GM19238 (cell line): ENCODE measurements around the gene UBR3.
"Not testable (repeated sequence)": the region's sequence is repeated elsewhere in the genome, so short reads cannot be mapped to it uniquely, and the experiment has no call there.

Source experiments
- DNase-seq: peaks from one replicate; pipeline ENCODE4 v3.0.0; 2011; ENCODE audit warnings: low spot score; ENCODE audit not compliant: insufficient read length

The UBR3 gene

DNA sequence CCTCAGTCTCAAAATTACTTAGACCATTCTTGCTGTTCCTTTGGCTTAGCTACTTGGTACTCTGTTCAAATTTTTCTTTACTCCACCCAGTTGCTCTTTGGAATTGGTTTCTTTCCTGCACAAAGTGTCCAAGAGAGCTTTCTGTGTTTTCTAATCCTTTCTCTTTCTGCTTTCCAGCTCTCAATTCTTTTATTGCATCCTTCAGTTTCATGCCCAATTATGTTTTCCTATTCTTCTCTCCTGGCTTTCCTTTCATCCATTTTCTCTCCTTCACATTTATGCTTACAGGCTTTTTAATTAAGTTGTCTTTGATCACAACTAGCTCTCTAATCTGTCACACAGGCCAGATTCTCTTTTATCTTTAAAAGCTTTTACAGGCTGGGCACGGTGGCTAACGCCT is 38.2 kb downstream of the UBR3 start:
- no peak for DNase-seq

GRCh38 chr2:169866230-169866629 is 39.0 kb downstream of the UBR3 start:
- DNase-seq = not testable (repeated sequence)

DNA sequence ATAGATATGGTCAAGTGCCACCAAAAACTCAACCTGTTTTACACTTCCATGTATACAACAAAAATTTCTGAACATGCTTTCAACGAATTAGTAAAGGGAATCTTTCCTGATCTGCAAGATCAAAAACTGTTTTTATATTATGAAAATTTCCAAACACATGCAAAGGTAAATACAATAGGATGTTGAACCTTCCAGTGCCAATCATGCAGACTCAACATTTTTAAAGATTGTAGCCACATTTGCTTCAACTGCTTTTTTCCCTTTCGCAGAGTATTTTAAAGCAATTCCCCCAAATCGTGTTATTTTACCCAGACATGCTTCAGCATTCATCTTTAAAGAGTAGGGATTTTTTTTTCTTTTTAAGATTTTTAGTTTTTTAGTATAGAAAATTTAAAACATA is 40.3 kb downstream of the UBR3 start:
- DNase-seq = no peak

- DNase-seq = no peak
Observed at GRCh38 chr2:169868951-169869350, 41.7 kb downstream of the UBR3 start.

DNA sequence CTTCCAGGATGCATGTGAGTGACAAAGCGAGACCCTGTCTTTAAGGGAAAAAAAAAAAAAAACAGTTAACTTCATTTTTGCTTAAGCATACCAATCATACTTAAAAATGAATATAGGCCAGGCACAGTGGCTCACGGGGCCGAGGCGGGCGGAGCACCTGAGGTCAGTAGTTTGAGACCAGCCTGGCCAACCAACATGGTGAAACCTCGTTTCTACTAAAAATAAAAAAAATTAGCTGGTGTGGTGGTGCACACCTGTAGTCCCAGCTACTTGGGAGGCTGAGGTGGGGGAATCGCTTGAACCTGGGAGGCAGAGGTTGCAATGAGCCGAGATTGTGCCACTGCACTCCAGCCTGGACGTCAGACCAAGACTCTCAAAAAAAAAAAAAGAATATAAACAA is 44.1 kb downstream of the UBR3 start:
- DNase-seq = not testable (repeated sequence)

DNA sequence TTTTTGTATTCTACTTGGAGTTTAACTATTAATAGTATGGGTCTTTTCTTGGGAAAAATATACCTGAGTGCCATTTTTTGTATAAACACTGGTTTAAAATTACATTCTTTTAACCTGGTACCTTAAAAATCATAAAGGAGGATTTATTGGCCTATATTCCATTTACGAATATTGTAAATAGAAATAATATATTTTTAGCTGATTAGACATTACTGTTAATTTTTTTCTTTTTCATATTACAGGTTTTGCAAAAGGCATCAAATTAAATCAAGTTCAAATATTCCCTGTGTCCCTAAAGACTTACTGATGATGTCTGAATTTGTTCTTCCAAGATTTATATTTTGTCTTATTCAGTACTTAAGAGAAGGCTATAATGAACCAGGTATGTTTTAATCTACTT is 44.7 kb downstream of the UBR3 start:
- DNase-seq = no peak

- DNase-seq = no peak
Observed at GRCh38 chr2:169877398-169877797, 50.1 kb downstream of the UBR3 start.

DNA sequence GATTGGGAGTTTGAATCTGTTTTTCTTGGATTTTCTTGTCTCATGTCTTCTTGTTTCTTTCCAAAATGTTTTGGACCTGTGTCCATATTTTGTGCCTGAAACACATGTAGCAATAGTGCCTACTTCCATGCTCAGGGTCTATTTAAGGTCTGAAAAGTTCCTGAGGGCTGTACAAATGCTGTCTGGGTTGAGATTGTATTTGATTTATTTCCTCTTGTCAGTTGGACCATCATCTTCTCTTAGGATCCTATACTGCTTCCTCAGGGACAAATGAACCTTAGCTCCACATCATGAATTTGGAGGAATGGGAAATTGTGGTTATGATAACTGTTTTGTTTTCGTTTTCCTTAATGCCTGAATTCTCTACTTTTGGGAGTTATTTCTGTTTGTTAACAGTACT is 59.9 kb downstream of the UBR3 start:
- no peak for DNase-seq

- DNase-seq = no peak
Observed at GRCh38 chr2:169891593-169892298, 64.5 kb downstream of the UBR3 start.

- DNase-seq = no peak
Observed at GRCh38 chr2:169892951-169893350, 65.7 kb downstream of the UBR3 start.

DNA sequence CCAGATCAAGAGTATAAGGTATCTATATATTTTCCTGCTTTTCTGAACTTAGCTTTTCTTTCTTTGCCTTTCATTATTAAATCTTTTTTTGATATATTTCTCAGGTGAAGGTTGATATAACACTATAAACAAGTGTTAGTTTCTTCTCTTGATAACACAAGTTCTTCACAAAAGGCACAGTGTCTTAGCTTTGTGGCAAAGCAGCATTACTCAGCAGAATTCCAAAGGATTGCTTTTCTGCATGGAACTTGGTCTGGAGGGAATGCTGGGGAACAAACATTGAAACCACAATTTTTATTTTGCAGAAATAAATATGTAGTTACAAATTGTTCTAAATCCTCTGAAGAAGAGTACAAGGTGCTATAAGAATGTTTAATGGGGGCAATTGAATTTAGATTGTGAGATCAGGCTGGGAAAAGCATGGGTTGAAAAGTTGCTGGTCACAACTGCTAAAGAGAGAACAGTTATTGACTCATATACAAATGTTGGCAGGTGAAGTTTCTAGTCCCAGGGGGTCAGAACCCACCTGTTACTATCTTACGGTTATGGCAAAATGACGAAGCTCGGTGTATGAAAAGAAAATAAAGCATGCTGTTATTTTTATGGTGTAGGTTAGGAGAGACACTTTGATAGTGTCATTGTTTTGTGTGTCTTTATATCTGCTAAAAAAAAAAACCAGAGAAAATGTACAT is 68.2 kb downstream of the UBR3 start:
- DNase-seq = no peak

DNA sequence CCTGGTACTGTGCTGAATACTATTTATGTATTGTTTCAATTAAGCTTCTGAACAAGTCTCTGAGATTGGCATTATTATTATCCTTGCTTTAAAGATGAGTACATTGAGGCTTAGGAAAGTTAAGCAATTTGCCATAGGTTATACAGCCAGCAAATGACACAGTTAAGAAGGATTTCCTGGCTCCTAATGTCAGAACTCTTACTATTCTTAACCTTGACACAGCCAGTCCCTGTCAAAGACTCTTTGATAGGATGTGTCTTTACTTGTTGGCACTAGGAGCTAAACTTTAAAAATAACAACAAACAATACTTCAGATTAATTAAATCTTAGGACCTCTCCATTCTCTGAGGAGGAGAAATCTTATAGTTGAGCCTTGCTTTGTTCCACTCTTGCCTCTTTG is 70.6 kb downstream of the UBR3 start:
- no peak for DNase-seq

DNA sequence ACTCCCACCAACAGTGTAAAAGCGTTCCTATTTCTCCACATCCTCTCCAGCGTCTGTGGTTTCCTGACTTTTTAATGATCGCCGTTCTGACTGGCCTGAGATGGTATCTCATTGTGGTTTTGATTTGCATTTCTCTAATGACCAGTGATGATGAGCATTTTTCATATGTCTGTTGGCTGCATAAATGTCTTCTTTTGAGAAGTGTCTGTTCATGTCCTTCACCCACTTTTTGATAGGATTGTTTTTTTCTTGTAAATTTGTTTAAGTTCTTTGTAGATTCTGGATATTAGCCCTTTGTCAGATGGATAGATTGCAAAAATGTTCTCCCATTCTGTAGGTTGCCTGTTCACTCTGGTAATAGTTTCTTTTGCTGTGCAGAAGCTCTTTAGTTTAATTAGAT is 72.8 kb downstream of the UBR3 start:
- DNase-seq = not testable (repeated sequence)

- DNase-seq = no peak
Observed at GRCh38 chr2:169900686-169901085, 73.4 kb downstream of the UBR3 start.

- no peak for DNase-seq
Observed at GRCh38 chr2:169906731-169907130, 79.5 kb downstream of the UBR3 start.

DNA sequence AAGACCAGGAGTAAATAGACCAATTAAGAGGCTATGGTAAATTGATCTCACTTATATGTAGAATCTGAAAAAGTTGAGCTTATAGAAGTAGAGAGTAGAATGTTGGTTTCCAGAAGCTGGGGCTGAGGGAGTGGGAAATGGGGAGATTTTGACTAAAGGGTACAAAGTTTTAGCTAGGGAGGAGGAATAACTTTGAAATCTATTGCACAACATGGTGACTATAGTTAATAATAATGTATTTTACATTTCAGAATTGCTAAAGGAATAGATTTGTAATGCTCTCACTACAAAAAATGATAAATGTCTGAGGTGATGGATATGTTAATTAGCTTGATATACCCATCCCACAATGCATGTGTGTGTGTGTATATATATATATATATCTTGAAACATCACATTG is 82.1 kb downstream of the UBR3 start:
- DNase-seq = no peak

GRCh38 chr2:169910109-169910799 is 83.0 kb downstream of the UBR3 start:
- DNase-seq = no peak

DNA sequence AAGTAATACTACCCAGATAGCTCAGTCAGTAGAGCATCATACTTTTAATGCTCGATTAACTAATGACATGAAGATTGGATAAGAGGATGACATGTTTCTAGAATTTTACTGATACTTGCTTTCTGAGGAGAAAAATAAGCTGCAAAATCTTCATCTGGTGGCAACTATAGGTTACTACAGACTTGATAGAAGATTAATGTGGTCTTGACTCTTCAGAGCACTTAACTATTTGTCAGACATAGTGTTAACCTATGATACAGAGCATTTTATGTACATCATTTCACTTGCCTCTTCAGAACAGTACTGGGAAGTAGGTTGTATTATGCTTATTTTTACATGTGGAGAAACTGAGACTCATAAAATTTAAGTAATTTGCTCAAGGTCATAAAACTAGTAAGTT is 83.9 kb downstream of the UBR3 start:
- DNase-seq = no peak

GRCh38 chr2:169916623-169917022 is 89.4 kb downstream of the UBR3 start:
- no peak for DNase-seq

GRCh38 chr2:169923977-169924376 is 96.7 kb downstream of the UBR3 start:
- DNase-seq = no peak

DNA sequence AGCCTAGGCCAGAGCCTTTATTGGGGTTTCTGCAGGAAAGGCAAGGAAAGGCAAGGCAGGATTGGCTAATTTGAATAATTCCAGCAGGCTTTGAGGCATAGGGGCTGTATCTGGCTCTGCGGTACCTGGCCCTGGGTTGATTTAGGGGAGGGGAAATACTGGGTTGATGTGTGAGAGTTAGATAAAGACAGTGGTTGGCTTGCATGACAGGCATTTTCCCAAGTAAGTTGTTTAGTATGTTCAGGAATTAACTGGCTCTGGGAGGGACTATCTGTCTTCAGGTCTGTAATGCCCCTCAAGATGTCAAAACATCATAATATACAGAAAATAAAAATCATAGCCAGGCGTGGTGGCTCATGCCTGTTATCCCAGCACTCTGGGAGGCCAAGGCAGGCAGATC is 98.7 kb downstream of the UBR3 start:
- no peak for DNase-seq

GRCh38 chr2:169928463-169928864 is 101.2 kb downstream of the UBR3 start:
- no peak for DNase-seq
